Measurements from ENCODE around the gene LYL1.

LYL1 gene

DNA sequence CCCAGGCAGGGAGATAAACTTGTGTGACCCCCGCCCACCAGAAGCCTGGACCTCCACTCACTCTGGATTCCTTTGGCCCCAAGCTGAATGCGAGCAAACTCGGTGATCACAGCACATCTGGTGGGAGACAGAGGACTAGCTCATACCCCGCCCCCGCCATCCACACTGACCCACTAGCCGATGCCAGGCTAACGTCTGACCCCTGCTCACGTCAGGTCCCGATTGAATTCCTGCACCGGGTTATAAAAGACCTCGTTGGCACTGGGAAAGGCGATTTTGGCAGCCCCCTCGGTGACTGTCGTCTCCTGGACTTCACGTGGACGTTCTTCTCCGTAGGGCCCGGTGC is 13.3 kb upstream of the LYL1 start:
- TF ChIP-seq, protein P1, sequence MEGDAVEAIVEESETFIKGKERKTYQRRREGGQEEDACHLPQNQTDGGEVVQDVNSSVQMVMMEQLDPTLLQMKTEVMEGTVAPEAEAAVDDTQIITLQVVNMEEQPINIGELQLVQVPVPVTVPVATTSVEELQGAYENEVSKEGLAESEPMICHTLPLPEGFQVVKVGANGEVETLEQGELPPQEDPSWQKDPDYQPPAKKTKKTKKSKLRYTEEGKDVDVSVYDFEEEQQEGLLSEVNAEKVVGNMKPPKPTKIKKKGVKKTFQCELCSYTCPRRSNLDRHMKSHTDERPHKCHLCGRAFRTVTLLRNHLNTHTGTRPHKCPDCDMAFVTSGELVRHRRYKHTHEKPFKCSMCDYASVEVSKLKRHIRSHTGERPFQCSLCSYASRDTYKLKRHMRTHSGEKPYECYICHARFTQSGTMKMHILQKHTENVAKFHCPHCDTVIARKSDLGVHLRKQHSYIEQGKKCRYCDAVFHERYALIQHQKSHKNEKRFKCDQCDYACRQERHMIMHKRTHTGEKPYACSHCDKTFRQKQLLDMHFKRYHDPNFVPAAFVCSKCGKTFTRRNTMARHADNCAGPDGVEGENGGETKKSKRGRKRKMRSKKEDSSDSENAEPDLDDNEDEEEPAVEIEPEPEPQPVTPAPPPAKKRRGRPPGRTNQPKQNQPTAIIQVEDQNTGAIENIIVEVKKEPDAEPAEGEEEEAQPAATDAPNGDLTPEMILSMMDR (conservative IDR thresholded peaks at IDR 0.05) = no peak
- TF ChIP-seq ZFX (IDR thresholded peaks at IDR 0.05) = no peak

GRCh38 chr19:13112555-13112954 is 9.9 kb upstream of the LYL1 start:
- TF ChIP-seq, protein P1 (conservative IDR thresholded peaks at IDR 0.05) = no peak
- TF ChIP-seq ZFX (IDR thresholded peaks at IDR 0.05) = no peak
- no peak overlapping the region for H3K27ac ChIP-seq

More for the DNA sequence above, 13.3 kb upstream of the LYL1 start:
- H3K27ac ChIP-seq = peak overlapping the region; percentile 95

DNA sequence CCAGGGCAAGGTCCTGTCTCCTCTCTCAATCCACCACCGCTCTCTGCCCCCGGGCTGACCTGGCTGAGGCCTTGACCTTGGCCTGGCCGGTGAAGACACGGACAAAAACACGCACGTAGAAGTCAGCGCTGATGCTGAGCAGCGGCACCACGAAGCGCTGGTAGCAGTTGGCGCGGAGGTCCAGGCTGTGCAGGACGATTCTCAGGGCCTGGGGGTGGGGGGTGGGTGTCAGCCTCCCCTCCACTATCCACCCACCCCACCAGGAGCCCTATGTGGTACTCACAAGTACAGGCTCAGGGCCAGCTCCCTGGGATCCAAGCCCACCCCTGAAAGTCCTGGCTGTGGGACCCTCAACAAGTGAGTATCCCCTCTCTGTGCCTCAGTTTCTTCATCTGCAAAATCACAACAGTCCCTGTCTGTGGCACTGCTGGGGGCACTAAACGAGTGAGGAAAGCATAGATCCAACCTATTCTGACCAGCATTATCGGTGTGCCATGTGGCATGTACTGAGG is 7.5 kb upstream of the LYL1 start:
- TF ChIP-seq, protein P1 (conservative IDR thresholded peaks at IDR 0.05) = no peak
- H3K27ac ChIP-seq = no peak overlapping the region

- no peak overlapping the region for H3K27ac ChIP-seq
- no peak for TF ChIP-seq ZFX (IDR thresholded peaks at IDR 0.05)
- TF ChIP-seq, protein P1 (conservative IDR thresholded peaks at IDR 0.05) = no peak
Observed at GRCh38 chr19:13109361-13110098, 6.9 kb upstream of the LYL1 start.

- TF ChIP-seq, protein P1 (conservative IDR thresholded peaks at IDR 0.05) = no peak; the same call in 1 of the 2 replicates
- no peak for TF ChIP-seq ZFX (IDR thresholded peaks at IDR 0.05)
- no peak overlapping the region for H3K27ac ChIP-seq
Observed at GRCh38 chr19:13104848-13105711, 2.4 kb upstream of the LYL1 start.

GRCh38 chr19:13104360-13104847 is 1.7 kb upstream of the LYL1 start:
- H3K27ac ChIP-seq = no peak overlapping the region
- TF ChIP-seq, protein P1 (conservative IDR thresholded peaks at IDR 0.05) = no peak; the same call in 1 of the 2 replicates
- no peak for TF ChIP-seq ZFX (IDR thresholded peaks at IDR 0.05)

All from C4-2B (cell line).